Testis (tissue), 2 donors: Measurements from ENCODE around the gene DUSP14.

ENCODE experiments used
- POLR2A ChIP-seq: fragments of 450-650 bp; IDR thresholded peaks from one replicate; pipeline ENCODE4 v1.6.1; 2017; ENCODE audit warnings: antibody characterized with exemption, mild to moderate bottlenecking, moderate library complexity
- TF ChIP-seq, protein P1 (sequence below), 3 experiments: fragments of 450-650 bp in 2 of 3; fragments of 200-600 bp in 1 of 3; sonication (generic) in 1 of 3; IDR thresholded peaks; one replicate each; pipeline ENCODE4 v1.5.1; 2016 to 2019; ENCODE audit warnings: antibody characterized with exemption in 3 of 3, mild to moderate bottlenecking in 2 of 3, moderate library complexity in 1 of 3

DNA sequence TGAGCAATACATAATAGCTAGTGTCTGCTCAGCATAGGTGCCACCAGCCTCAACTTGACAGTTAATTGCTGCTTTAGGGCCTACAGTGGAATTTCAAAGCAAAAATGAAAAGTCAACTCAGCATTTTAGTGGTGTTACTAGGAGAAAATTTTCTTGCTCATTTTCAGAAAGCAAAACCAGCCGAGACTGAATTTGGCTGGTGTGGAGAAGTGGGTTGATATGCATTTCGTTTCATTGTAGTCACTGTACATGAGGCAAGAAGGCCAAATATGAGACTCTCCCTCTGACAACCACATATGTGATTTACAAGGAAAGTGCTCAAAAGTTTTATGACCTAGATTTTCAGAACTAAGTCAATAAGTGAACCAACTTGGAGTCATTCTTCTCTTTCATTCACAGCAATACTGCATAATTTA lies 54.0 kb downstream of the DUSP14 start:
- TF ChIP-seq, protein P1, sequence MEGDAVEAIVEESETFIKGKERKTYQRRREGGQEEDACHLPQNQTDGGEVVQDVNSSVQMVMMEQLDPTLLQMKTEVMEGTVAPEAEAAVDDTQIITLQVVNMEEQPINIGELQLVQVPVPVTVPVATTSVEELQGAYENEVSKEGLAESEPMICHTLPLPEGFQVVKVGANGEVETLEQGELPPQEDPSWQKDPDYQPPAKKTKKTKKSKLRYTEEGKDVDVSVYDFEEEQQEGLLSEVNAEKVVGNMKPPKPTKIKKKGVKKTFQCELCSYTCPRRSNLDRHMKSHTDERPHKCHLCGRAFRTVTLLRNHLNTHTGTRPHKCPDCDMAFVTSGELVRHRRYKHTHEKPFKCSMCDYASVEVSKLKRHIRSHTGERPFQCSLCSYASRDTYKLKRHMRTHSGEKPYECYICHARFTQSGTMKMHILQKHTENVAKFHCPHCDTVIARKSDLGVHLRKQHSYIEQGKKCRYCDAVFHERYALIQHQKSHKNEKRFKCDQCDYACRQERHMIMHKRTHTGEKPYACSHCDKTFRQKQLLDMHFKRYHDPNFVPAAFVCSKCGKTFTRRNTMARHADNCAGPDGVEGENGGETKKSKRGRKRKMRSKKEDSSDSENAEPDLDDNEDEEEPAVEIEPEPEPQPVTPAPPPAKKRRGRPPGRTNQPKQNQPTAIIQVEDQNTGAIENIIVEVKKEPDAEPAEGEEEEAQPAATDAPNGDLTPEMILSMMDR (IDR thresholded peaks at IDR 0.05): no peak
- TF ChIP-seq POLR2A: no peak
